SIG-M5 treated with dmso at 0.1 percent for 504 hours (cell line): ENCODE data around the gene APOL3.
"Not testable (repeated sequence)": the region's sequence is repeated elsewhere in the genome, so short reads cannot be mapped to it uniquely, and the experiment has no call there.

Experiments
- DNase-seq: peaks from one replicate; lab custom pipeline; 2025; ENCODE audit not compliant: unreplicated experiment; lab: John Stamatoyannopoulos, UW

Gene APOL3

GRCh38 chr22:36160499-36160942, at the start of gene APOL3:
APOL3 (minus strand) TSS chr22:36160755; CDS start chr22:36149055, 11,700 bp downstream.
- no peak for DNase-seq

- no peak for DNase-seq
Observed at GRCh38 chr22:36210224-36210623, 49.7 kb upstream of the APOL3 start.

- DNase-seq, result not testable (repeated sequence)
Observed at GRCh38 chr22:36209488-36209908, 48.9 kb upstream of the APOL3 start.

GRCh38 chr22:36208914-36209313, 48.4 kb upstream of the APOL3 start:
- DNase-seq, result no peak

- no peak for DNase-seq
Observed at GRCh38 chr22:36208162-36208765, 47.7 kb upstream of the APOL3 start.

GRCh38 chr22:36206255-36206654, 45.7 kb upstream of the APOL3 start:
- DNase-seq, result no peak

- DNase-seq, result not testable (repeated sequence)
Observed at GRCh38 chr22:36205573-36205972, 45.0 kb upstream of the APOL3 start.

GRCh38 chr22:36204632-36205015, 44.1 kb upstream of the APOL3 start:
- no peak for DNase-seq

GRCh38 chr22:36204001-36204631, 43.6 kb upstream of the APOL3 start:
- DNase-seq, result no peak

- DNase-seq, result not testable (repeated sequence)
Observed at GRCh38 chr22:36203441-36203840, 42.9 kb upstream of the APOL3 start.

- not testable (repeated sequence) for DNase-seq
Observed at GRCh38 chr22:36202906-36203305, 42.4 kb upstream of the APOL3 start.

GRCh38 chr22:36201630-36202319, 41.2 kb upstream of the APOL3 start, which contains the start of gene APOL4:
APOL4 (minus strand) TSS chr22:36201809; CDS start chr22:36201734, 75 bp downstream.
- DNase-seq, result no peak

- DNase-seq, result not testable (repeated sequence)
Observed at GRCh38 chr22:36201025-36201424, 40.5 kb upstream of the APOL3 start.

GRCh38 chr22:36199001-36199551, 38.5 kb upstream of the APOL3 start:
- DNase-seq, result no peak

GRCh38 chr22:36198536-36198935, 38.0 kb upstream of the APOL3 start:
- DNase-seq, result no peak

GRCh38 chr22:36197514-36198146, 37.1 kb upstream of the APOL3 start:
- no peak for DNase-seq

- DNase-seq, result no peak
Observed at GRCh38 chr22:36197065-36197440, 36.5 kb upstream of the APOL3 start.

- DNase-seq, result no peak
Observed at GRCh38 chr22:36196254-36197064, 35.9 kb upstream of the APOL3 start.

GRCh38 chr22:36194971-36195370, 34.4 kb upstream of the APOL3 start:
- peak; percentile 28 for DNase-seq

- no peak for DNase-seq
Observed at GRCh38 chr22:36194385-36194784, 33.8 kb upstream of the APOL3 start.
